SH-SY5Y (cell line): Measurements from ENCODE around the gene PCDHB16.

ENCODE experiments used
- GATA2 ChIP-seq: IDR thresholded peaks from 2 replicates; pipeline ENCODE4 v1.6.1; 2011; ENCODE audit warnings: mild to moderate bottlenecking, low read depth, low read length
- GATA3 ChIP-seq: IDR thresholded peaks from 2 replicates; pipeline ENCODE4 v1.6.1; 2011; ENCODE audit warnings: low read depth, mild to moderate bottlenecking, low read length, moderate library complexity

DNA sequence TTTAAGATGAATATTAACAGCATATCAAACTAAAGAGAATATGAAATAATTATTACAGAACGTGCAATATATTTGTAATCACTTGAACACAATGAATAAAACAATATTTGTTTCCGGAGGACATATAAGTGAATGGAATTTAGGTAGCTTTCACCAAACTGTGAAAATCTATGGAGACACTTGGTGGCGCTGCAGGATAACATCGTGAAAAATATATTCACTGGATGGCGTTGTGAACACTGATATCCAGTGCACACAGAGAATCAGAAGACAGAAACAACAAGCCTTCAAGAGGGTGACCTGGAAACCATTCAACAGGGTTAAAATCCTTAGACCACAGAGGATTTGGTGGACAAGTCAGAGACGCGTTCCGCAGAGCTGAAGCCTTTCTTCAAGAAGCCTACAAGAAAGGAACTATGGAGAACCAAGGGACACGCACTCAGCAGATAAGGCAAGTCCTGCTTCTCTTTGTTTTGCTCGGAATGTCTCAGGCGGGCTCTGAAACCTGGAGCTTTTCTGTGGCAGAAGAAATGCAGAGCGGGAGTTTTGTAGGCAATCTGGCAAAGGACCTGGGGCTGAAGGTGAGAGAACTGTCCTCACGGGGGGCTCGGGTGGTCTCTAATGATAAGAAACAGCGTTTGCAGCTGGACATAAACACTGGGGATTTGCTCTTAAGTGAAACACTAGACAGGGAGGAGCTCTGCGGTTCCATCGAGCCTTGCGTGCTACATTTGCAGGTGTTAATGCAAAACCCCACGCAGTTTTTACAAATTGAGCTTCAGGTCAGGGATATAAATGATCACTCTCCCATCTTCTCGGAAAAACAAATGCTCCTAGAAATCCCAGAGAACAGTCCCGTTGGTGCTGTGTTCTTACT, 17.4 kb downstream of the PCDHB16 start, which contains the start of gene PCDHB11:
- TF ChIP-seq GATA2 (no peak), GATA3 (no peak)
